ENCODE measurements around the gene AKAP3.

GRCh38 chr12:4615667-4616066 lies 33.2 kb downstream of the AKAP3 start:
- no peak for TF ChIP-seq TCF4 (CRISPR knock-in tag; IDR thresholded peaks at IDR 0.05; ENCODE audit: borderline replicate concordance)
- TF ChIP-seq ARNTL (CRISPR knock-in tag; IDR thresholded peaks at IDR 0.05; ENCODE audit: borderline replicate concordance, low read depth) = no peak
- no peak for TF ChIP-seq ZFP3 (CRISPR knock-in tag; IDR thresholded peaks at IDR 0.05)
- TF ChIP-seq CSRNP3 (CRISPR knock-in tag; IDR thresholded peaks at IDR 0.05) = no peak
- TF ChIP-seq PPARA (CRISPR knock-in tag; IDR thresholded peaks at IDR 0.05; ENCODE audit: borderline replicate concordance) = no peak
